Measurements from ENCODE around the gene RPTOR. TPM values are rescaled to one million over a fixed set of nuclear protein-coding genes. Genes with fewer than 3 reads are reported as not detected.

The RPTOR gene
- total RNA-seq, 1 donor from 2014 or later = 32.0 TPM

DNA sequence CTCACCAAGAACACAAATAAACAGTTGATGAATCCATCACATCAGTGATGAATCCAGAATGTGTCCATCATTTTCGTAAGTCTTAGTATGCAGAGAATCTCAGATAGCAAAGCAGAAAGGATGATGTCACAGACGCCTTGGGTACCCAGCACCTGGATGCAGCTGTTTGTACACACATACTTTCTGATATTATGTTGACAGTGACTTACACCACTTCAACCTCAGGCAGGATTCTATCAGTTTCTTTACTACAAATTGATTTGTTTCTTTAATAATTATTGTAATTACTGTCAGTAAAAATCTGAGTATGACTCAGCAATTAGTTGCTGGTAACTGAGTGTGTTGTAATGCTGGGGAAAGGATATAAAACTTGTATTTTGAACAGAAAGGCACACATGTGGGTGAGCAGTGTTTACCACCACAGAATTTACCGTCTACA, 159.8 kb downstream of the RPTOR start:
- H3K9me3 ChIP-seq (ENCODE audit: insufficient read depth, low read depth, low read length) = no peaks in the 10 kb centered on the region
- Mint-ChIP-seq H3K4me3 (ENCODE audit: unreplicated experiment) (no peak overlapping the region), H3K27me3 (ENCODE audit: low read depth, unreplicated experiment) (no peaks in the 10 kb centered on the region), H3K36me3 (ENCODE audit: low read depth, unreplicated experiment) (peaks cover 4% of the 10 kb centered on the region), H3K9me3 (ENCODE audit: unreplicated experiment) (no peaks in the 10 kb centered on the region), H3K27ac (ENCODE audit: unreplicated experiment) (no peak overlapping the region), H3K4me1 (ENCODE audit: low read depth, unreplicated experiment) (peaks cover 7% of the 10 kb centered on the region)
- no peak overlapping the region for H3K9ac ChIP-seq (ENCODE audit: low read length)
- H3K4me1 ChIP-seq (ENCODE audit: insufficient read depth, low read length) = no peaks in the 10 kb centered on the region
- H3K27ac ChIP-seq (ENCODE audit: low read depth, low read length) = no peak overlapping the region
- no peaks in the 10 kb centered on the region for H3K36me3 ChIP-seq (ENCODE audit: insufficient read depth, low read length)
- H3K4me2 ChIP-seq (ENCODE audit: low read length) = no peak overlapping the region
- peaks cover 50% of the 10 kb centered on the region for H3K79me2 ChIP-seq (ENCODE audit: insufficient read depth, low read length)
- H3K27me3 ChIP-seq (ENCODE audit: insufficient read depth, low read length) = no peaks in the 10 kb centered on the region
- no peak overlapping the region for H3K4me3 ChIP-seq (ENCODE audit: insufficient read depth, low read depth, low read length)
- FAIRE-seq (no peak), DNase-seq (ENCODE audit: low read depth) (peak; percentile 27)
- peaks cover 50% of the 10 kb centered on the region for H4K20me1 ChIP-seq (ENCODE audit: insufficient read depth, low read length)
- H2AFZ ChIP-seq (ENCODE audit: low read depth, low read length) = no peak overlapping the region
- TF ChIP-seq CTCF (IDR thresholded peaks at IDR 0.05; ENCODE audit: insufficient read depth, low read depth, low read length) (no peak), EZH2 (IDR thresholded peaks at IDR 0.05; ENCODE audit: insufficient read depth, low read length) (no peak)

GRCh38 chr17:80704894-80705293, 160.3 kb downstream of the RPTOR start:
- peaks cover 9% of the 10 kb centered on the region for H3K36me3 Mint-ChIP-seq (ENCODE audit: low read depth, unreplicated experiment)
- no peak for FAIRE-seq
- no peak overlapping the region for H3K4me3 Mint-ChIP-seq (ENCODE audit: unreplicated experiment)
- peaks cover 50% of the 10 kb centered on the region for H4K20me1 ChIP-seq (ENCODE audit: insufficient read depth, low read length)
- no peak overlapping the region for H3K27ac ChIP-seq (ENCODE audit: low read depth, low read length)
- no peak overlapping the region for H2AFZ ChIP-seq (ENCODE audit: low read depth, low read length)
- no peak overlapping the region for H3K27ac Mint-ChIP-seq (ENCODE audit: unreplicated experiment)
- no peaks in the 10 kb centered on the region for H3K9me3 ChIP-seq (ENCODE audit: insufficient read depth, low read depth, low read length)
- no peak overlapping the region for H3K4me3 ChIP-seq (ENCODE audit: insufficient read depth, low read depth, low read length)
- H3K79me2 ChIP-seq (ENCODE audit: insufficient read depth, low read length) = peaks cover 48% of the 10 kb centered on the region
- H3K36me3 ChIP-seq (ENCODE audit: insufficient read depth, low read length) = no peaks in the 10 kb centered on the region
- no peak for DNase-seq (ENCODE audit: low read depth)
- no peaks in the 10 kb centered on the region for H3K9me3 Mint-ChIP-seq (ENCODE audit: unreplicated experiment)
- H3K4me1 ChIP-seq (ENCODE audit: insufficient read depth, low read length) = no peaks in the 10 kb centered on the region
- TF ChIP-seq CTCF (IDR thresholded peaks at IDR 0.05; ENCODE audit: insufficient read depth, low read depth, low read length) = no peak
- TF ChIP-seq EZH2 (IDR thresholded peaks at IDR 0.05; ENCODE audit: insufficient read depth, low read length) = no peak
- H3K4me1 Mint-ChIP-seq (ENCODE audit: low read depth, unreplicated experiment) = peaks cover 7% of the 10 kb centered on the region
- H3K27me3 ChIP-seq (ENCODE audit: insufficient read depth, low read length) = no peaks in the 10 kb centered on the region
- H3K9ac ChIP-seq (ENCODE audit: low read length) = no peak overlapping the region
- no peak overlapping the region for H3K4me2 ChIP-seq (ENCODE audit: low read length)
- no peaks in the 10 kb centered on the region for H3K27me3 Mint-ChIP-seq (ENCODE audit: low read depth, unreplicated experiment)

GRCh38 chr17:80705988-80706387, 161.3 kb downstream of the RPTOR start:
- H4K20me1 ChIP-seq (ENCODE audit: insufficient read depth, low read length) = peaks cover 39% of the 10 kb centered on the region
- H3K79me2 ChIP-seq (ENCODE audit: insufficient read depth, low read length) = peaks cover 37% of the 10 kb centered on the region

More at GRCh38 chr17:80705988-80706387, 161.3 kb downstream of the RPTOR start:
- Histone ChIP-seq H3K9me3 (ENCODE audit: insufficient read depth, low read depth, low read length) (no peaks in the 10 kb centered on the region), H3K9ac (ENCODE audit: low read length) (no peak overlapping the region), H3K4me3 (ENCODE audit: insufficient read depth, low read depth, low read length) (no peak overlapping the region), H2AFZ (ENCODE audit: low read depth, low read length) (no peak overlapping the region), H3K27me3 (ENCODE audit: insufficient read depth, low read length) (no peaks in the 10 kb centered on the region), H3K4me1 (ENCODE audit: insufficient read depth, low read length) (no peaks in the 10 kb centered on the region), H3K36me3 (ENCODE audit: insufficient read depth, low read length) (no peaks in the 10 kb centered on the region), H3K4me2 (ENCODE audit: low read length) (no peak overlapping the region), H3K27ac (ENCODE audit: low read depth, low read length) (no peak overlapping the region)
- H3K4me3 Mint-ChIP-seq (ENCODE audit: unreplicated experiment) = no peak overlapping the region
- peaks cover 7% of the 10 kb centered on the region for H3K4me1 Mint-ChIP-seq (ENCODE audit: low read depth, unreplicated experiment)
- no peaks in the 10 kb centered on the region for H3K27me3 Mint-ChIP-seq (ENCODE audit: low read depth, unreplicated experiment)
- peaks cover 9% of the 10 kb centered on the region for H3K36me3 Mint-ChIP-seq (ENCODE audit: low read depth, unreplicated experiment)
- no peak for TF ChIP-seq EZH2 (IDR thresholded peaks at IDR 0.05; ENCODE audit: insufficient read depth, low read length)
- no peak for TF ChIP-seq CTCF (IDR thresholded peaks at IDR 0.05; ENCODE audit: insufficient read depth, low read depth, low read length)
- FAIRE-seq (no peak), DNase-seq (ENCODE audit: low read depth) (no peak)
- no peak overlapping the region for H3K27ac Mint-ChIP-seq (ENCODE audit: unreplicated experiment)
- H3K9me3 Mint-ChIP-seq (ENCODE audit: unreplicated experiment) = no peaks in the 10 kb centered on the region
